ENCODE data around the gene ZNF516. TPM values are rescaled to one million over a fixed set of nuclear protein-coding genes. Genes with fewer than 3 reads are reported as not detected.
A peak's percentile ranks its signal among the peaks of the same experiment; 100 is the strongest.

Gene ZNF516
- total and polyA plus RNA-seq, 2 of the 4 experiments (the other 2 are of a cell fraction): 7.9 to 16.9 TPM

DNA sequence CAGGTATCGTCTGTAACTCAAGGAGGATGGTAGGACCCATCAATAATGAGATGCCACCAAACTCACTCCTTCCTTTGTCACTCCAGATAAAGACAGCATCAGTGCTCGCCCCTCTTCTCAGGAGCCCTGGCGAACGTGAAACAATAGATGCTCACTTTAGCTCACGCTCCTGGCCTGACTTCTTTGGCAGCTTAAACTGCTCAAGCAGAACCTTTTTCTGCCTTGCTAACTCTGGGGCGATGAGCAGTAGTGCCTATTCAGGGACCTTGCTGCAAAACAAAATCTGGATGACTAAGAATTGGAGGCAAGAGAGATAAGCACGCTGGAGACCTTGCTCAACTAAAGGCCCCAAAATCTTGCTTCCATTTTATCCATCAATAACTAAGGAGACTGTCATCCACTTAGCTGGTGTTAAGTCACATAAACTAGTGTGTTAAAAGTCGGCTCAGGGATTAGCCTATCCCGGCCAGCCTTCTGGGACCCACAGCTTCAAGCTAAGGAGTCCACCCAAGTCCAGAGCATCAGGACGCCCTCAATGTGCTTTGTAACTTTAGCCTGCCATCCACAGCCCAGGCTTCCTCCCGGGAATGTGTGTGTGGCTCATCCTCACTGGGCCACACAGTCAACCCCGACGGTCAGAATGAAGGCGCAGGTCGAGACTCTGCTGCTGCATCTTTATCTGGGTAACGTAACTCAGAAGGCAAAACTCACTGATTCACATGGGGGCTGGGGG lies 38.9 kb downstream of the ZNF516 start:
- dilution Hi-C loops (cut with HindIII; ENCODE audit: low sequenced_read_pairs, unreplicated experiment) (no loop called here), intact Hi-C loops (cut with micrococcal nuclease) (no loop called here), in situ Hi-C loops (cut with MboI; ENCODE audit: low sequenced_read_pairs) (loop anchor here (25.0 kb wide), 1 partner anchor 656 kb away; no protein-coding TSS in a partner anchor)
- ATAC-seq (ENCODE audit: low read depth) (no peak), DNase-seq (no peak)
- Histone ChIP-seq H3K4me3 (ENCODE audit: insufficient read depth, low read depth, low read length) (no peak overlapping the region), H3K36me3 (ENCODE audit: control insufficient read depth, insufficient read depth, low read length) (peaks cover 7% of the 10 kb centered on the region), H3K14ac (replicated peaks; ENCODE audit: low read depth, low read length) (no peak overlapping the region; the same call in 1 of the 2 replicates), H2BK5ac (ENCODE audit: low read depth, low read length, poor library complexity, severe bottlenecking) (no peak overlapping the region), H3K79me1 (ENCODE audit: low read depth in 1 of 2, low read length in 2 of 2) (peaks cover 39 to 92% of the 10 kb centered on the region in 2 experiments), H4K8ac (ENCODE audit: low read depth in 2 of 2, low read length in 2 of 2) (no peak overlapping the region), H3K4ac (ENCODE audit: low read depth, low read length) (peak overlapping the region; percentile 27), H3K9me1 (ENCODE audit: insufficient read depth, low read length) (peaks cover 43% of the 10 kb centered on the region), H4K91ac (ENCODE audit: insufficient read depth, low read depth, low read length) (no peak overlapping the region), H2AK5ac (ENCODE audit: low read depth, low read length) (peak overlapping the region; percentile 40; the same call in 1 of the 2 replicates), H4K5ac (ENCODE audit: low read depth, low read length) (no peak overlapping the region), H3K4me1 (ENCODE audit: control insufficient read depth, insufficient read depth, low read length) (peaks cover 57% of the 10 kb centered on the region), H3K23ac (ENCODE audit: low read depth, low read length) (peak overlapping the region; percentile 69; the same call in 1 of the 2 replicates), H2BK120ac (ENCODE audit: low read depth, low read length) (peak overlapping the region; percentile 8; the same call in 1 of the 2 replicates), H3K56ac (ENCODE audit: extremely low read depth, insufficient read depth, low read length) (no peak overlapping the region), H2AK9ac (replicated peaks; ENCODE audit: low read depth, low read length, poor library complexity) (no peak overlapping the region), H2BK20ac (ENCODE audit: low read depth, low read length) (no peak overlapping the region), H2BK15ac (ENCODE audit: low read depth, low read length) (no peak overlapping the region; the same call in 2 of the 3 replicates), H3K4me2 (ENCODE audit: low read depth, low read length) (no peak overlapping the region), H3K27me3 (ENCODE audit: control insufficient read depth, insufficient read depth, low read length) (no peaks in the 10 kb centered on the region), H3K27ac (ENCODE audit: insufficient read depth, low read length) (no peak overlapping the region), H3K9ac (ENCODE audit: low read depth, low read length) (no peak overlapping the region), H3K9me3 (ENCODE audit: control insufficient read depth, insufficient read depth, low read length) (no peaks in the 10 kb centered on the region), H3K18ac (ENCODE audit: low read depth, low read length) (no peak overlapping the region), H2AFZ (replicated peaks; ENCODE audit: low read length, poor library complexity) (no peak overlapping the region), H4K20me1 (ENCODE audit: insufficient read depth, low read length) (peaks cover 79% of the 10 kb centered on the region)
- POLR2A ChIA-PET (ENCODE audit: unreplicated experiment): no interaction called here
- CTCF ChIA-PET: no interaction called here
- TF ChIP-seq MAFK (IDR thresholded peaks at IDR 0.05; ENCODE audit: low read depth, low read length): no peak
- TF ChIP-seq CEBPB (IDR thresholded peaks at IDR 0.05; ENCODE audit: low read depth, low read length): peak; percentile 40; the same call in 1 of the 2 replicates
- TF ChIP-seq, protein P1, sequence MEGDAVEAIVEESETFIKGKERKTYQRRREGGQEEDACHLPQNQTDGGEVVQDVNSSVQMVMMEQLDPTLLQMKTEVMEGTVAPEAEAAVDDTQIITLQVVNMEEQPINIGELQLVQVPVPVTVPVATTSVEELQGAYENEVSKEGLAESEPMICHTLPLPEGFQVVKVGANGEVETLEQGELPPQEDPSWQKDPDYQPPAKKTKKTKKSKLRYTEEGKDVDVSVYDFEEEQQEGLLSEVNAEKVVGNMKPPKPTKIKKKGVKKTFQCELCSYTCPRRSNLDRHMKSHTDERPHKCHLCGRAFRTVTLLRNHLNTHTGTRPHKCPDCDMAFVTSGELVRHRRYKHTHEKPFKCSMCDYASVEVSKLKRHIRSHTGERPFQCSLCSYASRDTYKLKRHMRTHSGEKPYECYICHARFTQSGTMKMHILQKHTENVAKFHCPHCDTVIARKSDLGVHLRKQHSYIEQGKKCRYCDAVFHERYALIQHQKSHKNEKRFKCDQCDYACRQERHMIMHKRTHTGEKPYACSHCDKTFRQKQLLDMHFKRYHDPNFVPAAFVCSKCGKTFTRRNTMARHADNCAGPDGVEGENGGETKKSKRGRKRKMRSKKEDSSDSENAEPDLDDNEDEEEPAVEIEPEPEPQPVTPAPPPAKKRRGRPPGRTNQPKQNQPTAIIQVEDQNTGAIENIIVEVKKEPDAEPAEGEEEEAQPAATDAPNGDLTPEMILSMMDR (conservative IDR thresholded peaks at IDR 0.05; ENCODE audit: low read depth, low read length): no peak
- TF ChIP-seq NFE2L2 (IDR thresholded peaks at IDR 0.05; ENCODE audit: low read depth, low read length): no peak
- no TSS peak for BruUV-seq (replicated peaks)
- 80% methylated on average over 2 of the region's 16 CpGs; no CpG with 5 or more reads in 1 of the 2 experiments for WGBS, 2 experiments (ENCODE audit: extremely low coverage in 2 of 2, insufficient read length in 1 of 2)
